Body of pancreas (tissue), 4 donors: Measurements from ENCODE around the gene GATB. TPM values are rescaled to one million over a fixed set of nuclear protein-coding genes. Genes with fewer than 3 reads are reported as not detected.
A peak's percentile ranks its signal among the peaks of the same experiment; 100 is the strongest.

Source experiments
- ATAC-seq: fragments of 150-250 bp; one replicate; pipeline ENCODE4 v1.9.1; 2016
- DNase-seq, 4 donors: peaks; one replicate each; pipeline ENCODE4 v3.0.0-alpha.2; 2019
- H3K27ac ChIP-seq, 4 donors: fragments of 200-600 bp; sonication (generic); 1 replicate in 3 of 4; 2 replicates in 1 of 4; pipeline versions ENCODE4 v1.5.1 to v1.6.1; 2016 to 2019; ENCODE audit warnings: mild to moderate bottlenecking in 1 of 4, mixed read lengths in 1 of 4, moderate library complexity in 1 of 4
- H3K27me3 ChIP-seq, 2 donors: fragments of 200-600 bp; sonication (generic); one replicate each; pipeline ENCODE4 v1.6.0; 2016; ENCODE audit warnings: mild to moderate bottlenecking in 1 of 2
- H3K36me3 ChIP-seq, 2 donors: fragments of 200-600 bp; sonication (generic); replicated peaks in 1 of 2; 2 replicates each; pipeline ENCODE4 v1.5.1; 2016; ENCODE audit warnings: low read depth in 2 of 2; ENCODE audit not compliant: insufficient read depth in 1 of 2
- H3K4me1 ChIP-seq: fragments of 200-600 bp; sonication (generic); one replicate; pipeline ENCODE4 v1.6.0; 2016
- H3K4me3 ChIP-seq, 2 donors: fragments of 200-600 bp; sonication (generic); 1 replicate in 1 of 2; 2 replicates in 1 of 2; pipeline ENCODE4 v1.5.1; 2016 to 2019
- H3K9me3 ChIP-seq, 3 donors: fragments of 200-600 bp; sonication (generic); 1 replicate in 2 of 3; 2 replicates in 1 of 3; pipeline ENCODE4 v1.5.1; 2016
- CTCF ChIP-seq, 7 experiments: fragments of 450-650 bp in 4 of 7; fragments of 200-600 bp in 3 of 7; sonication (generic) in 3 of 7; IDR thresholded peaks; one replicate each; pipeline ENCODE4 v1.5.1; 2016 to 2019; ENCODE audit warnings: antibody characterized with exemption in 7 of 7
- POLR2A ChIP-seq, 3 donors: fragments of 450-650 bp; IDR thresholded peaks; one replicate each; pipeline ENCODE4 v1.6.1; 2016; ENCODE audit warnings: antibody characterized with exemption in 3 of 3, mild to moderate bottlenecking in 2 of 3
- WGBS, 2 donors: methylation state at CpG; one replicate each; pipeline ENCODE4 v1.1.5; 2017; 5-methylcytosine and 5-hydroxymethylcytosine counted together
- intact Hi-C: fragments of 100-400 bp; cut with DNase I; formaldehyde crosslinking; loops from one replicate; pipeline ENCODE4 v1.15.1; 2023
- total RNA-seq, 2 donors: library from RNA; depleted of rRNA; stranded (reverse); fragments of >200 nt; gene quantifications; one replicate each; pipeline ENCODE4 v1.1.0, GENCODE V29; 2016

GATB gene
- total RNA-seq, 2 donors from 2014 or later, result 5.6 to 7.3 TPM

GRCh38 chr4:151721916-151722315 lies 38.9 kb downstream of the GATB start:
- H3K4me1 ChIP-seq, result no peaks in the 10 kb centered on the region
- intact Hi-C loops, result no loop called here
- 85 to 91% methylated on average over 2 of the region's 2 CpGs for WGBS, 2 donors
- ATAC-seq (no peak), DNase-seq (no peak)
- H3K27me3 ChIP-seq, result no peaks in the 10 kb centered on the region
- no peaks in the 10 kb centered on the region for H3K36me3 ChIP-seq
- no peak overlapping the region for H3K27ac ChIP-seq
- no peak for TF ChIP-seq POLR2A (IDR thresholded peaks at IDR 0.05)
- no peak for TF ChIP-seq CTCF (IDR thresholded peaks at IDR 0.05)
- no peak overlapping the region for H3K4me3 ChIP-seq
- no peaks in the 10 kb centered on the region for H3K9me3 ChIP-seq

- WGBS, 2 donors, result 81 to 83% methylated on average over 7 of the region's 7 CpGs
- peak in 1 of 4 donors; percentile 12 for DNase-seq
Observed at GRCh38 chr4:151721466-151721865, 39.3 kb downstream of the GATB start.

GRCh38 chr4:151719956-151720334 lies 40.9 kb downstream of the GATB start:
- TF ChIP-seq CTCF (IDR thresholded peaks at IDR 0.05) (no peak), POLR2A (IDR thresholded peaks at IDR 0.05) (no peak)
- 91 to 92% methylated on average over 8 of the region's 8 CpGs for WGBS, 2 donors
- no peaks in the 10 kb centered on the region for H3K27me3 ChIP-seq
- H3K9me3 ChIP-seq, result no peaks in the 10 kb centered on the region
- no peaks in the 10 kb centered on the region for H3K4me1 ChIP-seq
- ATAC-seq, result no peak
- no peak for DNase-seq
- no peaks in the 10 kb centered on the region for H3K36me3 ChIP-seq
- no peak overlapping the region for H3K27ac ChIP-seq
- H3K4me3 ChIP-seq, result no peak overlapping the region
- intact Hi-C loops, result no loop called here

More at GRCh38 chr4:151721466-151721865, 39.3 kb downstream of the GATB start:
- Histone ChIP-seq H3K4me1 (no peaks in the 10 kb centered on the region), H3K4me3 (no peak overlapping the region), H3K27ac (no peak overlapping the region), H3K27me3 (no peaks in the 10 kb centered on the region), H3K36me3 (no peaks in the 10 kb centered on the region), H3K9me3 (no peaks in the 10 kb centered on the region)
- ATAC-seq, result no peak
- TF ChIP-seq CTCF (IDR thresholded peaks at IDR 0.05) (no peak), POLR2A (IDR thresholded peaks at IDR 0.05) (no peak)
- intact Hi-C loops, result no loop called here

- 91 to 92% methylated on average over 19 of the region's 19 CpGs for WGBS, 2 donors
- Histone ChIP-seq H3K27me3 (no peaks in the 10 kb centered on the region), H3K4me3 (no peak overlapping the region), H3K36me3 (no peaks in the 10 kb centered on the region), H3K9me3 (no peaks in the 10 kb centered on the region), H3K27ac (no peak overlapping the region), H3K4me1 (no peaks in the 10 kb centered on the region)
- ATAC-seq, result no peak
- intact Hi-C loops, result no loop called here
- no peak for TF ChIP-seq CTCF (IDR thresholded peaks at IDR 0.05)
- no peak for TF ChIP-seq POLR2A (IDR thresholded peaks at IDR 0.05)
- no peak for DNase-seq
Observed at GRCh38 chr4:151718984-151719955, 41.5 kb downstream of the GATB start.
